ENCODE data around the gene MPP1.

MPP1 gene

DNA sequence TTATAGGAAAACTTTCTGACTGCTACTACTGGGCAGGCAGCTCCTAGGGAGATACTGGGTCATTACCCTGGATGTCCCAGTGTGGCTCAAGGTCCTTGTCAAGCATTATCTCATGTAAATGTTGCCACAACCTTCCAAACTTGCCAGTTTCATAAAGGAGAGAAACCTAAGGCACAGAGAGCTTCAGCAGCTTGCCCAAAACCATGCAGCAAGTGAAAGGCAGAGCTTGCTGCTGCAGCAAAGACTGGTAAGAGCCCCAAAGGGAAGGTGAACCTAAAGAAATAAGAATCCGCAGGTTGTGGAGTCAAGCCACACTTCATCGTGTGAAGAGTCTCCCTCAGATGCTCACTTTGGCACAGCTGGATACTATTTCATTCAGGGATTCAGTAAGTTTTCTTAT lies 2.3 kb downstream of the MPP1 start:
- Histone ChIP-seq H3K4me3 (ENCODE audit: control insufficient read depth in 1 of 7, extremely low read depth in 1 of 7, insufficient read depth in 4 of 7, low read depth in 2 of 7, low read length in 6 of 7) (peak overlapping the region in 5 of 7 experiments; percentile 2 to 90 (median 17)), H3K27me3 (replicated peaks in 2 of 5; ENCODE audit: control insufficient read depth in 4 of 5, insufficient read depth in 5 of 5, low read length in 4 of 5) (no peaks in the 10 kb centered on the region), H3K9me3 (ENCODE audit: control extremely low read depth in 1 of 5, control insufficient read depth in 4 of 5, insufficient read depth in 2 of 5, low read depth in 1 of 5, low read length in 4 of 5) (peaks cover 0 to 2% (median 0%) of the 10 kb centered on the region in 5 experiments), H3K36me3 (ENCODE audit: control insufficient read depth in 4 of 4, insufficient read depth in 4 of 4, low read length in 3 of 4) (no peaks in the 10 kb centered on the region), H3K27ac (ENCODE audit: insufficient read depth in 1 of 2, low read depth in 1 of 2, low read length in 2 of 2, poor library complexity in 1 of 2, severe bottlenecking in 2 of 2) (peak overlapping the region in 1 of 2 experiments; percentile 94), H3K4me1 (ENCODE audit: control extremely low read depth in 1 of 4, control insufficient read depth in 4 of 4, insufficient read depth in 4 of 4, low read length in 3 of 4) (peaks cover 41 to 75% (median 52%) of the 10 kb centered on the region in 4 experiments)
- 60% methylated on average over 2 of the region's 2 CpGs for WGBS (ENCODE audit: insufficient coverage)
- ChIA-PET CTCF (no interaction called here), POLR2A (no interaction called here)
- no peak for DNase-seq

DNA sequence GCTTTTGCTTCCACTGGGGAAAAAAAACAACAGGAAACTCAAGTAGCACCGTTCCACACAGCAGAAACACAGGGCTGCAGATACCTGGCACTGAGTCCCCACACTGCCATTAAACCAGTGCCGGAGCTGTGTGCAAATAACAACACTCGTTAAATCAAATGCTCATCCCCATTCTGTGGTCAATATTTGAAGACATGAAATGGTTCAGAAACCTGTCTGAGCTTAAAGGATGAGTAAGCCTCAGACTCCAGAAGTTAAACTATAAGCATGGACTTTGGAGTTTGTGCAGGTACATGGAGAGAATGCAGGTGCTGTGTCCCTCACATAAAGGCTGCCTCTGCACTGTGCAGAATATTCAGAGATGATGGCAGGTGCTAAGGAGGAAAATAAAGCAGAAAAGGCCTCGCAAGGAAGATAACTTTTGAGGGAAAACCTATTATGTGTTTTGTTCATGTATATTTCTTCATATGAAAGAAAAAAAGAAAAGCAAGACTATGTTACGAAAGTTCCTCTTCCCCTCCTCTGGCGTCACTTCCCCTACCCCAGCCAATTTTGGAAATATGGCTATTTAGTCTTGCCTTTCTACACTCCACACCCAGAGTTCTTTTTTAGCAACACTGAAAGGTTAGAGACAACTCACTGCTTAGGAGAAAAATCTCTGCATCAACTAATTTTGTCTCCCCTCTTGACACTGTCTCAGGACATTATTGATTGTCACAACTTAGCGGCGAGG lies 4.6 kb downstream of the MPP1 start:
- CTCF ChIA-PET, result interaction anchor here (0.9 kb wide), 1 partner anchor 9 kb away, joined by 3 read pairs; no protein-coding TSS in a partner anchor
- no peaks in the 10 kb centered on the region for H3K27me3 ChIP-seq (replicated peaks in 2 of 5; ENCODE audit: control insufficient read depth in 4 of 5, insufficient read depth in 5 of 5, low read length in 4 of 5)

DNA sequence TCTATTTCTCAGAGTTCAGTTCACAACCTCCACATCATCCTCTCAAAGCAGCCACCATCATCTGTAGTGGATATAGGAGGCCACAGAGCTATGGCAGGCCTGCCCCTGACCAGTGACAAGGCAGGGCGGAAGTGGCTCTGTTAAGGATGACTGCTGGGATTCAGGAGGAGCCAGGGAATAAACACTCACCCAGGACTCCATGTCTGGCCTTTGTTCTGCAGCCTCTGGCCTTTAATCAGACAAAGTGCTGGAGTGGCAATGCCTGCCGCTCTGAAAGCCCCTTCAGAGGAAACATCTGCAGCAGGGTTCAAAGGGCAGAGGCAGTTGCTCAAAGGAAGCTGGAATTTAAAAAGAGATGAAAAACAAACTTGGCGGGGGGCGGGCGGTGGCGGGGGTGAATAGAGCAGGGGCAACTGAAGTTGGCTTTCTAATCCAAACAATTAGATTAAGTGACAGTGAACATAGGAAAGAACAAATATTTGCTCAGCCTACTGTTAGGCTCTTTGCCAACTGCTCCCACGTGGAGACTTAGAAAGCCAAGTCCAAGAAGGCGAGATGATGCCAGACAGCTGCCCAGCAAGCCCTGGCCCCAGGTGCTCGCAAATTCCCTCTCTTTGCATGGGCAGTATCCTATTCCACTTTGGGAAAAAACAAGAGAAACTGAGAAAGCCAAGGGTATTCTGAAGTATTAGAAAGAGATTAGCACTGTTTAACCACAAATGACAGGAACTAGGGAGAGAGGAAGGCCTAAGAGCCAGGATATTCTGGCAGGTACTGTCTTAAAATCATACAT lies 5.5 kb downstream of the MPP1 start:
- Histone ChIP-seq H3K27ac (ENCODE audit: insufficient read depth in 1 of 2, low read depth in 1 of 2, low read length in 2 of 2, poor library complexity in 1 of 2, severe bottlenecking in 2 of 2) (peak overlapping the region; percentile 64 to 94), H3K9me3 (ENCODE audit: control extremely low read depth in 1 of 5, control insufficient read depth in 4 of 5, insufficient read depth in 2 of 5, low read depth in 1 of 5, low read length in 4 of 5) (no peaks in the 10 kb centered on the region), H3K27me3 (replicated peaks in 2 of 5; ENCODE audit: control insufficient read depth in 4 of 5, insufficient read depth in 5 of 5, low read length in 4 of 5) (no peaks in the 10 kb centered on the region), H3K4me1 (ENCODE audit: control extremely low read depth in 1 of 4, control insufficient read depth in 4 of 4, insufficient read depth in 4 of 4, low read length in 3 of 4) (peaks cover 46 to 89% (median 63%) of the 10 kb centered on the region in 4 experiments), H3K36me3 (ENCODE audit: control insufficient read depth in 4 of 4, insufficient read depth in 4 of 4, low read length in 3 of 4) (no peaks in the 10 kb centered on the region), H3K4me3 (ENCODE audit: control insufficient read depth in 1 of 7, extremely low read depth in 1 of 7, insufficient read depth in 4 of 7, low read depth in 2 of 7, low read length in 6 of 7) (peak overlapping the region in 4 of 7 experiments; percentile 5 to 42 (median 16))
- WGBS (ENCODE audit: insufficient coverage), result 33% methylated on average over 5 of the region's 9 CpGs
- peak in 2 of 3 donors; percentile 44 to 56 for DNase-seq
- CTCF ChIA-PET, result interaction anchor here (0.9 kb wide), 1 partner anchor 8 kb away, joined by 3 read pairs; no protein-coding TSS in a partner anchor
- POLR2A ChIA-PET, result no interaction called here

More for the DNA sequence above, 4.6 kb downstream of the MPP1 start:
- peaks cover 46 to 88% (median 60%) of the 10 kb centered on the region in 4 experiments for H3K4me1 ChIP-seq (ENCODE audit: control extremely low read depth in 1 of 4, control insufficient read depth in 4 of 4, insufficient read depth in 4 of 4, low read length in 3 of 4)
- H3K4me3 ChIP-seq (ENCODE audit: control insufficient read depth in 1 of 7, extremely low read depth in 1 of 7, insufficient read depth in 4 of 7, low read depth in 2 of 7, low read length in 6 of 7), result peak overlapping the region in 3 of 7 experiments; percentile 9 to 25 (median 23)
- POLR2A ChIA-PET, result no interaction called here
- H3K27ac ChIP-seq (ENCODE audit: insufficient read depth in 1 of 2, low read depth in 1 of 2, low read length in 2 of 2, poor library complexity in 1 of 2, severe bottlenecking in 2 of 2), result peak overlapping the region; percentile 64 to 94
- 71% methylated on average over 4 of the region's 8 CpGs for WGBS (ENCODE audit: insufficient coverage)
- DNase-seq, result peak in 2 of 3 donors; percentile 46
- no peaks in the 10 kb centered on the region for H3K9me3 ChIP-seq (ENCODE audit: control extremely low read depth in 1 of 5, control insufficient read depth in 4 of 5, insufficient read depth in 2 of 5, low read depth in 1 of 5, low read length in 4 of 5)
- H3K36me3 ChIP-seq (ENCODE audit: control insufficient read depth in 4 of 4, insufficient read depth in 4 of 4, low read length in 3 of 4), result no peaks in the 10 kb centered on the region

DNA sequence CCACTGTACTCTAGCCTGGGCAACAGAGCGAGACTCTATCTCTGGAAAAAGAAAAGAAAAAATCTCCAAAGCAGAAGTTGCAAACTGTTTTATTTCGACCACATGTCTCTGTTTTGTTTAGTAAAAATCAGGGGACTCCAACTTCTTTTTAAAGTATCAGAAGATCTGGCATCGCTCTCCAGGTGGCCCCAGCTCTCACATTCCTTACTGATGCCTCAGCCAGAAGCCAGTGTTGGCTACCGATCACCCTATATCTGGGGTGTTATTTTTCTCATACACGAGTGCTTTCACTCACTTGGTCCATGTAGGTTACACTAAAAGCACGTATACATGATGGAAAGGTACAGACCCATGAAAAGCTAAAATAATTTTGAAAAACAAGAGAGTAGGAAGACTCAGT lies 8.3 kb downstream of the MPP1 start:
- no peak for DNase-seq
- Histone ChIP-seq H3K4me3 (ENCODE audit: control insufficient read depth in 1 of 7, extremely low read depth in 1 of 7, insufficient read depth in 4 of 7, low read depth in 2 of 7, low read length in 6 of 7) (no peak overlapping the region), H3K4me1 (ENCODE audit: control extremely low read depth in 1 of 4, control insufficient read depth in 4 of 4, insufficient read depth in 4 of 4, low read length in 3 of 4) (peaks cover 32 to 62% (median 47%) of the 10 kb centered on the region in 4 experiments), H3K36me3 (ENCODE audit: control insufficient read depth in 4 of 4, insufficient read depth in 4 of 4, low read length in 3 of 4) (peaks cover 0 to 4% (median under 1%) of the 10 kb centered on the region in 4 experiments), H3K9me3 (ENCODE audit: control extremely low read depth in 1 of 5, control insufficient read depth in 4 of 5, insufficient read depth in 2 of 5, low read depth in 1 of 5, low read length in 4 of 5) (no peaks in the 10 kb centered on the region), H3K27ac (ENCODE audit: insufficient read depth in 1 of 2, low read depth in 1 of 2, low read length in 2 of 2, poor library complexity in 1 of 2, severe bottlenecking in 2 of 2) (peak overlapping the region in 1 of 2 experiments; percentile 94), H3K27me3 (replicated peaks in 2 of 5; ENCODE audit: control insufficient read depth in 4 of 5, insufficient read depth in 5 of 5, low read length in 4 of 5) (no peaks in the 10 kb centered on the region)
- CTCF ChIA-PET, result interaction anchor here (1.0 kb wide), 1 partner anchor 13 kb away, joined by 3 read pairs; no protein-coding TSS in a partner anchor
- 70% methylated on average over 5 of the region's 6 CpGs for WGBS (ENCODE audit: insufficient coverage)
- POLR2A ChIA-PET, result no interaction called here

DNA sequence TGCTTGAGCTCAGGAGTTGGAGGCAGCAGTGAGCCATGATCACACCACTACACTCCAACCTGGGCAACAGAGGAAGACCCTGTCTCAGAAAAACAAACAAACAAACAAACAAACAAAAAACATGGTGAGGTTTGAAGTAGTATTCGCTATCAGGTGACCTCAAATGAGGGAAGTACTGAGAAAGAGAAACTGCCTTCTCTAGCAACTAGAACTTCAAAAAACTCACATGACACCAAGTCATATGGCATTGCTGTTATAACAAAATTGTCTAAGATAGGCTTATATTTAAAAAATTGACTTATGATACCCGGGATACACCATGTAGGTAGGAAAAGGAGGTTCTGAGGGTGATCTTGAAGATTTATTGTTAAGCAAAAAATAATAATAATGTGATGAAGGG lies 10.3 kb downstream of the MPP1 start:
- Histone ChIP-seq H3K4me3 (ENCODE audit: control insufficient read depth in 1 of 7, extremely low read depth in 1 of 7, insufficient read depth in 4 of 7, low read depth in 2 of 7, low read length in 6 of 7) (no peak overlapping the region), H3K4me1 (ENCODE audit: control extremely low read depth in 1 of 4, control insufficient read depth in 4 of 4, insufficient read depth in 4 of 4, low read length in 3 of 4) (peaks cover 20 to 43% (median 27%) of the 10 kb centered on the region in 4 experiments), H3K27ac (ENCODE audit: insufficient read depth in 1 of 2, low read depth in 1 of 2, low read length in 2 of 2, poor library complexity in 1 of 2, severe bottlenecking in 2 of 2) (peak overlapping the region in 1 of 2 experiments; percentile 6), H3K9me3 (ENCODE audit: control extremely low read depth in 1 of 5, control insufficient read depth in 4 of 5, insufficient read depth in 2 of 5, low read depth in 1 of 5, low read length in 4 of 5) (peaks cover 0 to 2% (median 0%) of the 10 kb centered on the region in 5 experiments), H3K36me3 (ENCODE audit: control insufficient read depth in 4 of 4, insufficient read depth in 4 of 4, low read length in 3 of 4) (peaks cover 0 to 16% (median 5%) of the 10 kb centered on the region in 4 experiments), H3K27me3 (replicated peaks in 2 of 5; ENCODE audit: control insufficient read depth in 4 of 5, insufficient read depth in 5 of 5, low read length in 4 of 5) (no peaks in the 10 kb centered on the region)
- POLR2A ChIA-PET, result no interaction called here
- WGBS (ENCODE audit: insufficient coverage), result no CpG with 5 or more reads among the region's 2 CpGs
- DNase-seq, result peak in 2 of 3 donors; percentile 30 to 47
- CTCF ChIA-PET, result no interaction called here

DNA sequence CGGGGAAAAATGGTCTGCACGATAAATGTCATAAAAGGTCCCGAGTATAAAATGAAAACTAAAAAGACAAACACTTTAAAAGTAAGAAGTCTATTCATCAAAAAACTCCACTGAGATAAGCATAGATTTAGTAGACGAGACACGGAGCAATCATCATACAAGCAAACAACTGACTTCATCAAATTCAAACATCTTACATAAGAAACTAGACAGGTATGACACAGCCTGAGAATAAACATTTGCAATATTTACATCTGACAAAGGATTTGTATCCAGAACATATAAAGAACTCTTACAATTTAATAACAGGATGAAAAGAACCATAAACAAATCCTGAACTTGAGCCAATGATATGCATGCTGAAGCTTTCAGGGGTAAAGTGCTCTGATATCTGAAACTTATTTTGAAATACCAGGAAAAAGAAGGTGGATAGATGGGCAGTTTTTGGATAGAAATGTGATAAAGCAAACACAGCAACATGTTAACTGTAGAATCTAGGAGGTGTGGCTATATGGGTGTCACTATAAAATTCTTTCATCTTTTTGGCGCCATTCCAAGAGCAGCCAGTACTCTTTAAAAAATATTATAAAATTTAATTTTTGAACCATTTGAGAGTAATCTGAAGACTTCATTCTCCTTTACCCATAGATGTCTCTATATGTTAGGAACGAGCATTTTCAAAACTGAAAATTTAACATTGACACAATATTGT lies 12.0 kb downstream of the MPP1 start:
- WGBS (ENCODE audit: insufficient coverage), result 97% methylated on average over 5 of the region's 7 CpGs
- no peak overlapping the region for H3K4me3 ChIP-seq (ENCODE audit: control insufficient read depth in 1 of 7, extremely low read depth in 1 of 7, insufficient read depth in 4 of 7, low read depth in 2 of 7, low read length in 6 of 7)
- ChIA-PET CTCF (no interaction called here), POLR2A (no interaction called here)
- peaks cover 0 to 24% (median 11%) of the 10 kb centered on the region in 4 experiments for H3K36me3 ChIP-seq (ENCODE audit: control insufficient read depth in 4 of 4, insufficient read depth in 4 of 4, low read length in 3 of 4)
- H3K4me1 ChIP-seq (ENCODE audit: control extremely low read depth in 1 of 4, control insufficient read depth in 4 of 4, insufficient read depth in 4 of 4, low read length in 3 of 4), result peaks cover 8 to 27% (median 17%) of the 10 kb centered on the region in 4 experiments
- no peaks in the 10 kb centered on the region for H3K27me3 ChIP-seq (replicated peaks in 2 of 5; ENCODE audit: control insufficient read depth in 4 of 5, insufficient read depth in 5 of 5, low read length in 4 of 5)
- no peak overlapping the region for H3K27ac ChIP-seq (ENCODE audit: insufficient read depth in 1 of 2, low read depth in 1 of 2, low read length in 2 of 2, poor library complexity in 1 of 2, severe bottlenecking in 2 of 2)
- DNase-seq, result no peak
- peaks cover 0 to 2% (median 0%) of the 10 kb centered on the region in 5 experiments for H3K9me3 ChIP-seq (ENCODE audit: control extremely low read depth in 1 of 5, control insufficient read depth in 4 of 5, insufficient read depth in 2 of 5, low read depth in 1 of 5, low read length in 4 of 5)

All from common myeloid progenitor, CD34-positive (primary cell).